Common myeloid progenitor, CD34-positive (primary cell): ENCODE measurements around the gene MIAT.

Experiments
- CTCF ChIA-PET: fragments of 350-600 bp; sonication (Branson Sonifier 250); formaldehyde crosslinking; loops from one replicate; lab custom pipeline; 2021; ENCODE audit warnings: antibody characterized with exemption; lab: Charles Lee
- POLR2A ChIA-PET: fragments of 350-600 bp; sonication (Branson Sonifier 250); formaldehyde crosslinking; loops from one replicate; lab custom pipeline; 2021; ENCODE audit warnings: antibody characterized with exemption; lab: Charles Lee
- DNase-seq, 3 donors: peaks; one replicate each; pipeline versions ENCODE4 v3.0.0 to v3.0.0-alpha.2; 2013
- H3K27ac ChIP-seq, 2 experiments: 1 replicate in 1 of 2; 2 replicates in 1 of 2; pipeline ENCODE4 v1.7.0; 2013; ENCODE audit warnings: inconsistent platforms in 2 of 2, low read length in 2 of 2, mild to moderate bottlenecking in 2 of 2, low read depth in 1 of 2, moderate library complexity in 1 of 2; ENCODE audit not compliant: severe bottlenecking in 2 of 2, insufficient read depth in 1 of 2, poor library complexity in 1 of 2
- H3K27me3 ChIP-seq, 5 experiments: replicated peaks in 2 of 5; 1 replicate in 3 of 5; 2 replicates in 2 of 5; pipeline versions ENCODE4 v1.6.1 to v1.7.0; 2013; ENCODE audit warnings: low read length in 4 of 5, mild to moderate bottlenecking in 2 of 5, moderate library complexity in 2 of 5, inconsistent platforms in 1 of 5; ENCODE audit not compliant: insufficient read depth in 5 of 5, control insufficient read depth in 4 of 5
- H3K36me3 ChIP-seq, 4 experiments: 1 replicate in 2 of 4; 2 replicates in 2 of 4; pipeline versions ENCODE4 v1.6.1 to v1.7.0; 2013; ENCODE audit warnings: low read length in 3 of 4, control low read depth in 1 of 4, mild to moderate bottlenecking in 1 of 4; ENCODE audit not compliant: control insufficient read depth in 4 of 4, insufficient read depth in 4 of 4
- H3K4me1 ChIP-seq, 4 experiments: 1 replicate in 3 of 4; 2 replicates in 1 of 4; pipeline versions ENCODE4 v1.6.1 to v1.7.1; 2013; ENCODE audit warnings: low read length in 3 of 4, mild to moderate bottlenecking in 3 of 4, control low read depth in 1 of 4, inconsistent platforms in 1 of 4, moderate library complexity in 1 of 4; ENCODE audit not compliant: control insufficient read depth in 4 of 4, insufficient read depth in 4 of 4; ENCODE audit errors: control extremely low read depth in 1 of 4
- H3K4me3 ChIP-seq, 7 experiments: 1 replicate in 4 of 7; 2 replicates in 3 of 7; pipeline versions ENCODE4 v1.5.1 to v1.7.0; 2013; ENCODE audit warnings: mild to moderate bottlenecking in 7 of 7, low read length in 6 of 7, moderate library complexity in 6 of 7, inconsistent platforms in 2 of 7, low read depth in 2 of 7, control low read depth in 1 of 7; ENCODE audit not compliant: insufficient read depth in 4 of 7, control insufficient read depth in 1 of 7; ENCODE audit errors: extremely low read depth in 1 of 7
- H3K9me3 ChIP-seq, 5 experiments: 1 replicate in 4 of 5; 2 replicates in 1 of 5; pipeline versions ENCODE4 v1.6.1 to v1.7.1; 2013; ENCODE audit warnings: low read length in 4 of 5, mild to moderate bottlenecking in 2 of 5, inconsistent platforms in 1 of 5, low read depth in 1 of 5, moderate library complexity in 1 of 5; ENCODE audit not compliant: control insufficient read depth in 4 of 5, insufficient read depth in 2 of 5; ENCODE audit errors: control extremely low read depth in 1 of 5
- WGBS: methylation state at CpG from one replicate; pipeline ENCODE4 v1.1.5; 2013; ENCODE audit not compliant: insufficient coverage; 5-methylcytosine and 5-hydroxymethylcytosine counted together

MIAT gene

DNA sequence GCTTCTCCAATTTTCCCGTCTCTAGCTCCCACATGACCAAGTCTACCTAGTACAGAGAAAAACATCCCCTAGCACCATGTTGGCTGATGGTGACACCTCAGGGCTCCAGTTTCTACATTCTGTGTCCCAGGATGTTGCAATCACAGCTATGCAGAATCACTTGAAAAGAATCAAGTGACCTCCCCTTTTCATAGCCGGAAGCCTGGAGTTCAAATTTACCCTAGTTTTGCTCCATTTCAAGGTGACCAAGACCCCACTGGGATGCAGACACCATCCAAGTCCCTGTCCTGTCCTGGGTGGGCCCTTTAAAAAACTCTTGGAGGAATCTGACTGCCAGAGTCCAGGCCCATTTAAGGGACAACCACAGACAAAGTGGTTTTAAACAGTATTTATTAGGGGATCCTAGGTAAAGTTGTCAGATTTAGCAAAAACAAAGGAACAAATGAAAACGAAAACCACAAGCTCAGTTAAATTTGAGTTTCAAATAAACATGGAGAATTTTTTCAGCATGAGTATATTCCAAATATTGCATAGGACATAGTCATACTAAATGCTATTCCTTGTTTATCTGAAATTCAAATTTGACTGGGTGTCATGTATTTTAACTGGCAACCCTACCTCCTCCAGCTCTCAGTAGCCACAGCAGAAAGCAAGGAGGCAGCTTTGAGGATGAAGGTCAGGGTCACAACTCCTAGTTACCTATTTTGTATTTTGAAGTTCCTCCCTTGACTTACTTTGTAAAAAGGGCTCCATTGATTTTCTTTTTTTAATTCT lies 52.4 kb downstream of the MIAT start:
- Histone ChIP-seq H3K4me3 (no peak overlapping the region), H3K36me3 (peaks cover 2 to 17% (median 6%) of the 10 kb centered on the region in 4 experiments), H3K9me3 (peaks cover 0 to 8% (median 5%) of the 10 kb centered on the region in 5 experiments), H3K27ac (no peak overlapping the region), H3K4me1 (no peaks in the 10 kb centered on the region), H3K27me3 (no peaks in the 10 kb centered on the region)
- no peak for DNase-seq
- 100% methylated on average over 3 of the region's 3 CpGs for WGBS
- CTCF ChIA-PET = interaction anchor here (1.1 to 1.5 kb wide), 2 partner anchors 23 to 28 kb away, joined by 3 read pairs; no protein-coding TSS in a partner anchor
- POLR2A ChIA-PET = interaction anchor here (0.6 kb wide), 3 partner anchors 160 to 1282 kb away, joined by 3 to 4 read pairs (median 3); no protein-coding TSS in a partner anchor

DNA sequence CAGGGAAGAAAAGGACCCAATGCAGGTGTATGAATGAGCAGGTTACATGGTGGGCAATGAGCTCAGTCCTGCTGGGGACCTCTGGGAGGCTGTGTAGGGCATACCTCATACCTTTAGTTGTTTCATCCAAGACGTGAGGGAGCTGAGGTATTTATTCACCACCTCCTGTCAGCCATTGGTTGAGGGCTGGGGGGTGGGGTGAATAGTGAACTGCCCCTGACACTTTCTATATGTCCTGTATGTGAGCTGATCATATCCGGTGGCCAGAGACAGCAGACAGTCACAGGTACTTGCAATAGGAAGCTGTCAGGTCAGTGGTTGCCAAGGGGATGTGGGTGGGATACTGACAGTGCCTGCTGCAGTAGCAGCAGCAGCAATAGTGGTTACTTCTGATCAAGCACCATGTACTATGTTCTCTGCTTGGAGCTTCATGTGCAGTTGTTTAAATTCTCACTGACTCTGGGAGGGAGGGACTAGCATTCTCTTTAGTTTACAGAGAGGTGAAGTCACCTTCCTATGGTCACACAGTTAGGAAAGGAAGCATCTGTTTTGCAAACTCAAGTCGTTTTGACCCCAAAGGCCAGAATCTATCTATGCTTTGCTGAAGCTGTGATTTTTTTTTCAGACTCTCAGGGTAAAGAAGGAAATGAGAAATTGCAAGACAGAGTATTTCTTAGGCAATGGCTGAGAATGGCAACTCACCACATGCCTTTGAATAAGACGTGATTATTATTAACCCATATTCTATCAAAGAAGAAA lies 54.0 kb downstream of the MIAT start:
- no peak overlapping the region for H3K4me3 ChIP-seq
- peaks cover 2 to 17% (median 7%) of the 10 kb centered on the region in 4 experiments for H3K36me3 ChIP-seq
- no peak for DNase-seq
- H3K27me3 ChIP-seq = no peaks in the 10 kb centered on the region
- ChIA-PET POLR2A (no interaction called here), CTCF (no interaction called here)
- H3K9me3 ChIP-seq = peaks cover 0 to 8% (median 5%) of the 10 kb centered on the region in 5 experiments
- no peaks in the 10 kb centered on the region for H3K4me1 ChIP-seq
- WGBS = 63% methylated on average over 2 of the region's 4 CpGs
- H3K27ac ChIP-seq = no peak overlapping the region

DNA sequence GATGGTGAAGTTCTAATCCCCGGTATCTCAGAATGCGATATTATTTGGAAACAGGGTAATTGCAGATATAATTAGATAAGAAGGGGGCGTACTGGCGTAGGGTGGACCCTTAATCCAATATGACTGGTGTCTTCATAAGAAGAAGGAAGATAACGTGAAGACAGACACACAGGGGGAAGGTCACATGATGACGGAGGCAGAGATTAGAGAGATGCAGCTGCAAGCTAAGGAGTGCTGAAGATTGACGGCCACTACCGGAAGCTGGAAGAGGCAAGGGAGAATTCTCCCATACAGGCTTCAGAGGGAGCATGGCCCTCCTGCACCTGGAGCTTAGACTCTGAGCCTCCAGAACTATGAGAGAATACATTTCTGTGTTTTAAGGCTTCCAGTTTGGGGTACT lies 54.8 kb downstream of the MIAT start:
- Histone ChIP-seq H3K9me3 (peaks cover 0 to 5% (median 4%) of the 10 kb centered on the region in 5 experiments), H3K36me3 (peaks cover 2 to 13% (median 7%) of the 10 kb centered on the region in 4 experiments), H3K27me3 (no peaks in the 10 kb centered on the region), H3K4me3 (no peak overlapping the region), H3K4me1 (no peaks in the 10 kb centered on the region), H3K27ac (no peak overlapping the region)
- POLR2A ChIA-PET = no interaction called here
- WGBS = 83% methylated on average over 8 of the region's 8 CpGs
- no peak for DNase-seq
- CTCF ChIA-PET = no interaction called here

DNA sequence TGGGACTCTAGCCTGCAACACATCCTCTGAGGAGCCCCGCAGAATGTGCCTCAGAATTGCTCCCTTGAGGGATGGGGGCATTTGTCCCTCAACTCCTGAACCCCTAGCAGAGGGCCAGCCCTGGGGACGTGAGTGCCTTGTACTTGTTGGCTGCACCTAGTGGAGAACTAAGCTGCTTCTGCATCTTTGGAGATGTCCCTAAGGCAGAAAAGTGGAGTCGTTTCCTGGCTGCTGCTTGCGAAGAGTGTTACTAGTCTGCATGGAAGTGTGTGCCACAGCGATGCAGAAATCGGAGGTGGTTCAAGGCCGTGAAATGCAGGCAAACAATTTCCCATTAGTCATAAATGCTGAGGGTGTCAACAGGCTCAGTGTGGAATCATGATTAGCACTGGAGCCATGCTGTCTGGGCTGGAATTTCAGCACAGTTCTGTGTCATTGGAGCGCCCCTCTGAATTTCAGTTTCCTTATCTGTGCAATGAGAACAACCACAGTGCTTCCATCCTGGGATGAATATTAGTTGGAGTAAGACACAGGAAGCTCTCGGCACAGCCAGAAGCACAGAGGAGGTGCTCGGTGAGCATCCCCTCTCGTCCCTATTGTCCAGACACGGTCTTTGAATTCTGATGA lies 56.5 kb downstream of the MIAT start:
- Histone ChIP-seq H3K27me3 (no peaks in the 10 kb centered on the region), H3K4me1 (peaks cover 0 to 3% (median 1%) of the 10 kb centered on the region in 4 experiments), H3K9me3 (no peaks in the 10 kb centered on the region), H3K27ac (no peak overlapping the region), H3K36me3 (peaks cover 0 to 10% (median 3%) of the 10 kb centered on the region in 4 experiments), H3K4me3 (no peak overlapping the region)
- ChIA-PET CTCF (no interaction called here), POLR2A (no interaction called here)
- no peak for DNase-seq
- over 99% methylated on average over 10 of the region's 12 CpGs for WGBS

GRCh38 chr22:26714971-26715370 lies 57.6 kb downstream of the MIAT start:
- Histone ChIP-seq H3K4me1 (peaks cover 0 to 4% (median 2%) of the 10 kb centered on the region in 4 experiments), H3K4me3 (no peak overlapping the region), H3K27me3 (no peaks in the 10 kb centered on the region), H3K36me3 (peaks cover 0 to 16% (median 4%) of the 10 kb centered on the region in 4 experiments), H3K9me3 (no peaks in the 10 kb centered on the region), H3K27ac (no peak overlapping the region)
- 89% methylated on average over 11 of the region's 11 CpGs for WGBS
- no peak for DNase-seq
- ChIA-PET POLR2A (no interaction called here), CTCF (no interaction called here)

GRCh38 chr22:26715392-26715936 lies 58.1 kb downstream of the MIAT start:
- whole genome bisulfite sequencing = 95% methylated on average over 4 of the region's 6 CpGs
- Histone ChIP-seq H3K27ac (no peak overlapping the region), H3K36me3 (peaks cover 0 to 19% (median 5%) of the 10 kb centered on the region in 4 experiments)

More at GRCh38 chr22:26715392-26715936, 58.1 kb downstream of the MIAT start:
- H3K27me3 ChIP-seq = no peaks in the 10 kb centered on the region
- ChIA-PET CTCF (no interaction called here), POLR2A (no interaction called here)
- H3K4me3 ChIP-seq = no peak overlapping the region
- H3K9me3 ChIP-seq = no peaks in the 10 kb centered on the region
- peaks cover 0 to 4% (median 2%) of the 10 kb centered on the region in 4 experiments for H3K4me1 ChIP-seq
- DNase-seq = no peak
